SK-N-DZ (cell line): ENCODE data around the gene EFNA5.
"Not testable (repeated sequence)": the region's sequence is repeated elsewhere in the genome, so short reads cannot be mapped to it uniquely, and the experiment has no call there.

Experiments
- DNase-seq: peaks from one replicate; pipeline ENCODE4 v3.0.0-alpha.2; 2015; ENCODE audit warnings: low spot score

The EFNA5 gene

DNA sequence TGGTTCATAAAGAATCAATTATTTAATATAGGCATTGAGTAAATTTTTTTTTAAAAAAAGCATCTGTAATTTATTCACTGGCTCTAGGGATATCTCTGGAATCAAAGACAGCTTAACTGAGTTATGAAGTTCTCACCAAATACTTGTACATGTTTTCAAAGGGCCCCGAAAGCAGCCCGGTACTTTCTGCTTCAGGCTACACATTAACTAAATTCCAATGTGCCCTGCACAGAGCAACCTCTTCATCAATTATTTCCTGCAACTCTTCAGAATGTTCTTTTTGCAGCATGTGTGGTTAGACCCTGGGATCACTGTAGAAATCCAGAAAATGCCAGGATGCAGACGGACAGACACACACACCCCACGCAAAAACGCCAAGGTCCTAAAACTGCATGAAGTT, 209.0 kb downstream of the EFNA5 start:
- DNase-seq, result no peak

DNA sequence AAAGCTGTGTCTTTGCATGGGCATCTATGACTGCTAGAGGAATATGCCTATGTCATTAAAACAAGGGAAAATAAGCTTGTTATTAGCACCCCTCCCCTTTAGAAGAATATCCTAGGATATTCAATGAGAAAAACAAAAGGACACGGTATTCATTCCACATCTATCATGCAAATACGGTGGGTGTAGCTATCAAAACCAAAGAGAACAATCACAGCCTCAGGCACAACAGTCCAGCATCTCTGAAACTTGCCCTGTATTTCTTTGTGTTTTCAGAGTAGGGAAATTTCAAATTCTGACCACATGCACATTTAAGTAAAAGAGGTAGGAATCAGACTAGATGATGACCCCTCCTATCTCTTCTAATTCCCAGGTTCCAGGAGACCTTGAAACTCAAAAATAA, 209.9 kb downstream of the EFNA5 start:
- DNase-seq, result no peak

DNA sequence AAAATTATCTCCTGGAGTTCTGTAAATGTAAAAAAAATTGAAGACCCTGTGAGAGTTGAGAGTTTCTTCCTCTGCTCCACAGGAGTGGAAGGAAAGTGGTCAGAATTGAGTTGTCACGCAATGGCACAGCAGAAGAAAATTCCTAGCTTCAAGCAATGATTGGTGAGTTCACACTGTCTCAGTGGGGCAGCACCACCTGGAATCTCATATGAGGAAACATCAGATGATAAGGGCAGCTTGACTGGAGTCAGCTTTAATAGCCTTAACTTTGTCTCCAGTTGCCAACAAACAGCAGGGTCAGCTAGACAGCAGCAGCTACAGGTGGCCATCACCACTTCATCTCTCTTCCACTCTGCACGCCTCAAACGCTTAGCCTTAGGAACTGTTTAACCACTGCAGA, 211.1 kb downstream of the EFNA5 start:
- no peak for DNase-seq

DNA sequence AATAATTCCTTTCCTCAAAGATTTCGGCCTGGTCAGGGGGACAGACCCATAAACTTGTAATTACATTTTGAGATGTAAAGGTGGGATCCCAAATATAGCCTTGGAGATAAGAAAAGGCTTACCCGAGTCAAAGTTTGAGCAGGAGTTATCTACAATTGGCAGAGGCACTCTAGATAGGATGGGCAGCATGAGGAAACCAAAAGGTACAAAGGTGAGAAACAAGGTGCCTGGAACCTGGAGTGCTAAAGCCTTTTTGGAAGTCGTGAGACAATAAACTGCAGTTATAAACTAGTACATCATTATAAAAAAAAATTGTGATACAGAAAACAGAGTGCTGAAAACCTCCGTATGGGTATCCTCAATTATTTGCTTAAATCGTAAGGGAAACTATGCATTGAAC, 212.4 kb downstream of the EFNA5 start:
- DNase-seq, result no peak

DNA sequence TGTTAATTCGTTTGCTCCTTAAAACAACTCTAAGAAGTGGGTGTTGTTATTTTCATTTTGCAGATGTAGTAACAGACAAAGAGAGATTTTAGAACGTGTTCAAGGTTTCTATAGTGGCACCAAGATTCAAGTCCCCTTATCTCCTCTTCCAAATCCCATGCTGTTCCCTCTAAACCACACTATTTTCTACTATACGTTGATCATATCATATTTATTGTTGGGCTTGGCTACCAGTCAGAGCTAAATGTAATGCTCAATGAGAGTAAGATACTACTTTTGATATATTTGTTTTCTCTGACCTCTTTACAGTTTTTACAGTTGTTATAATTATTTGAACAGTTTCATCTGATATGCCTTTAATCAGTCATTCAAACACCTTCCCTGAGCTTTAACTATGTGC, 212.9 kb downstream of the EFNA5 start:
- DNase-seq, result no peak

DNA sequence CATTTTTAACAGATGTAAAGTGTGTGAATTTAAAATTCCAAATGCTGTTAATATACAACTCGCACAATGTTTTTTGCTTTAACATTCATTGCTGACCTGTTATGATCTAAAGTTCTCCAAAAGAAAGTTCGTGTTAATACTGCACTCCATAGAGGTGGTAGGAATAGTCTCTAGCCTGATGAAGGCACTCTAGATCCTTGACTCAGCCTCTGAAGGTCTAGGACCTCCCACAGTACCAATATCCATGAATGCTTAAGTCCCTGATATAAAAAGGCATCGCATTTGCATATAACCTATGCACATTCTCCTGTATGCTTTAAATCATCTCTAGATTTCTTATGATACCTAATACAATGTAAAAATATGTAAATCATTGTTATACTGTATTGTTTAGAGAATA, 213.6 kb downstream of the EFNA5 start:
- no peak for DNase-seq

DNA sequence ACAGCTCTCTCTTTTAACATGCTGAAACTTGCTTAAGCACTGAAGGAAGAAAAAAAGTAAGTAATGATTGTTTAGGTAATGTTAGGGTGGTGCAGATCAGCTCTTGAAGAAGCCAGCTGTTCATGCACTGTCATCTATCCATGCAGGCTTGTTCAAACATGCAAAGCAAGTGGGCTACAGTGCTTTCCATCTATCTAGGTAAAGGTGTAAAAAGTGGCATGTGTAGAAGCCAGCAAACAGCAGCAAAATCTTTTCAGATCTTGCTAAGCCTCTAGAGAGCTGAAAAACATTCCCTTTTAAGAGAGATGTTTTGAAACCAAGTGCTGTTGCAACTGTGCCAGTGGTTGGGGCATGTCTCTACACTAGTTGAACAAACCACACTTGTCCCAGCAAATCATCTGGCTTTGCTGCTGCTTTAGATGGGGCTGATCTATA, 214.4 kb downstream of the EFNA5 start:
- no peak for DNase-seq

DNA sequence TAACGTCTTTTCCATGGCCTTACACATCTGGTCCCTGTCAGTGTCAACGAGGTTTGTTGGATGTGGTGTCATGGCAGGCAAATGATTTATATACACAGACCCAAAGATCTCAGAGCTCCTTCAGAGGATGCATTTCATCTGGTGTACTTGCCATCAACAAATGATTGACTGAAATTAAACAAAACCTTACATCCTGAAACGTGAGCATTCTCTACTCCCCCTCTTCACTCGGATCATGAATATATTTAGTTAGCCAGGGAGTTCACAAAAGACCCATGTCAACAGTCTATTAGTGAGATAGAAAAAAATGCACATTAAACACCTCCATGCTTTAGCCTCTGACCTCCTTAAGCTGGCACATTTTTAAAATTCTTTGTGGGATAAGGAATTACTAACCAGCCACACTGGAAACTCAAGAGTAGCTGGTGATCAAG, 215.6 kb downstream of the EFNA5 start:
- DNase-seq, result peak; percentile 64

DNA sequence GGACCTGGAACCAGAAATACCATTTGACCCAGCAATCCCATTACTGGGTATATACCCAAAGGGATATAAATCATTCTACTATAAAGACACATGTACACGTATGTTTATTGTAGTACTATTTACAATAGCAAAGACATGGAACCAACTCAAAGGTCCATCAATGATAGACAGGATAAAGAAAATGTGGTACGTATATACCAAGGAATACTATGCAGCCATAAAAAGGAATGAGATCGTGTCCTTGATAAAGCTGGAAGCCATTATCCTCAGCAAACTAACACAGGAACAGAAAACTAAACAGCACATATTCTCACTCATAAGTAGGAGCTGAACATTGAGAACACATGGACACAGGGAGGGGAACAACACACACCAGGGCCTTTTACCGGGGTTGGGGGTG, 218.9 kb downstream of the EFNA5 start:
- DNase-seq, result not testable (repeated sequence)

DNA sequence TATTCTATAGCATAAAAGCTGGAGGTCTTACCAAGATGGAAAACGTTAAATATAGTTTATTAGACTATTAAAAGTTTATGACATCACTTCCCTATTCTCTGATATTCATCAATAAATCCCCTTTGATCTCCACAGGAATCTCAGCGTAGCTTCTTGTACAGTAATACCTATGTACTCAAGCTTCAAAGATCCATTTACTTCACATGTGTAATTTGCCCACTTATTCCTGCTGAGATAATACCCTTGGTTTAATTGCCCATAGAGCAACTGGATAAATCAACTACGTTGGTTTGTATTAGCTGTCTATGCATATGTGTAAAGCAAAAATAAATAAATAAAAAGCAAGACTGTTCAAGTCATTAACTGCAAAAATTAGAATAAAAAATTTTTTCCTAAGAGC, 219.7 kb downstream of the EFNA5 start:
- DNase-seq, result no peak

DNA sequence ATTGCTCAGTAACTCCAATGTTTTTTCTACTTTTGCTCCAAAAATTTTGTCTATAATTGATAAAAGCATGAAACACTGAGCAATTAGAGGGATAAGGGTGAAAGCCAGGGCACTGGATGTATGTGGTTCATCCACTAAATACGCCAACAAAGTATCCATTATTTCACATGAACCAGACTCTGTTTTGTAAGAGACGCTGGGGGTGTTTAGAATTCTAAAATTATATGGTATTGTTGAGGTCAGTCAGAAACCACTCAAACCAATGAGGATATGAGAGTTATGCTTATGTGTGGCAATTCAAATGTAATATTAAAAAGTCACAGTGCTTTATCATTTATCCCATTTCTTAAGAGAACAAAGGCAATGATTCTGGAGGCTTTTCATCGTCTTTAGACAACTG, 220.2 kb downstream of the EFNA5 start:
- DNase-seq, result no peak

DNA sequence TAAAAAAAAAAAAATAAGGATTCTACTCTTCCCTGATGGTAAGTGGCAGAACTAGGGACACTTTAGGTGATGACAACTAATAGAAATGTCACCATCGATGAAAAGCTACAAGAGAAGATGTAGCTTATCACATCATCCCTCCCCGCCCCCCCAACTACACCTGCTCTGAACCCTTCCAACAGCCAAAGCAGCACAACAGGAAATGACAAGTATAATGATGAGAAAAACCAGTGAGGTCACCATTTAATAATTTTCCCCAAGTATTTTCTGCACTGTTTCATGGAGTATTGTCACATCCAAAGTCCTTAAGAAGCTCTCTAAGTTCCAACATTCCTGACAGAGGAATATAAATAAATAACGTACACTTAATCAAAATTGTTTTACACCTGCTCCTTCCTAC, 221.4 kb downstream of the EFNA5 start:
- DNase-seq, result no peak

DNA sequence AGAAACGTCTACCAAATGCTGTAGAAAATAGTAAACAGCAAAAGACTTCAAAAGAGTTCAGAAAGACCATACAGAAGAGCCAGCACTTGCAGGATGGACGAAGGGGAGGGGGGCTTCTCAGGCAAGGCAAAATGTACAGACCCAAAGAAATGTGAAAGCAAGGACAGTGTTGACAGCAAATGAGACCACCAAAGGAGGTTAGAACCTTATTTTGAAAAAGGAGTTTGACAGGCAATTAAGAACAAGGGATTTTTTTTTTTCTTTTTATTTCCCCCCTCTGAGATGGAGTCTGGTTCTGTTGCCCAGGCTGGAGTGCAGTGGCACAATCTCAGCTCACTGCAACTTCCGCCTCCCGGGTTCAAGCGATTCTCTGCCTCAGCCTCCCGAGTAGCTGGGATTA, 223.2 kb downstream of the EFNA5 start:
- DNase-seq, result no peak

DNA sequence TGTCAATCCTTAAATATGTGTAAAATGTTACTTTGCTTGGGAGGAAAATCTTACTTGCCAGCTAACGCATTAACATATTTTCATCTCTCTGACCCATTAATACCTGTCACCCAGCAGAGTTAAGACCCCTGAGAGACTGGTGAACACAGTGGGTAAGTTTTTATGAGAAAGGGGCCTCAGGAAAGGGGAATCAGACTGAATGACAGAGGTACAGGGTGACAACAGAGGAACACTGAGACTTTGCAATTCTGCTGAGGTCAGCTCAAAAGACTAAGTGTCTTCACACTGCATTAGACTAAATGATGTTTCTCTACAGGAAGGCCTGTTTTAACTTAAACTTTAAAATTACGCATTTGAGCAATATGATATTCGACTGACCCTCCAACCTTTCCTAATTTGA, 223.8 kb downstream of the EFNA5 start:
- DNase-seq, result no peak

DNA sequence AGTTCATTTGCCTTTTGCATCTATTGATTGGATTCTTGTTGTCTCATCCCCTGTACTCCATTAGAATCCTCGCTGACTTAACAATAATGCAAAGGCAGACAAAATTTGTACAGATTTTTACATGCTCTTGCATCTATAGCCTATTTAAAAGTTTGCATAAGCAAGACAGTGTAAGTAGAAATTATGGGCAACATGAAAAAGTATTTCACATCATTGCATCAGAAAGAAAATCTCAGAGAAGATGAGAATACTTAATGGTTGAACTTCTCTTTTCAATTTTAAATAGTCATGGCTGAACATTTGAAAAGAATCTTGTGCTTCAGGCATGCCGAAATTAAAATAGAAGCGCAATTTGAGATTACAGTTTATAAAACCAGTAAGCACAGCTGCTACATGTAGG, 226.4 kb downstream of the EFNA5 start:
- no peak for DNase-seq

DNA sequence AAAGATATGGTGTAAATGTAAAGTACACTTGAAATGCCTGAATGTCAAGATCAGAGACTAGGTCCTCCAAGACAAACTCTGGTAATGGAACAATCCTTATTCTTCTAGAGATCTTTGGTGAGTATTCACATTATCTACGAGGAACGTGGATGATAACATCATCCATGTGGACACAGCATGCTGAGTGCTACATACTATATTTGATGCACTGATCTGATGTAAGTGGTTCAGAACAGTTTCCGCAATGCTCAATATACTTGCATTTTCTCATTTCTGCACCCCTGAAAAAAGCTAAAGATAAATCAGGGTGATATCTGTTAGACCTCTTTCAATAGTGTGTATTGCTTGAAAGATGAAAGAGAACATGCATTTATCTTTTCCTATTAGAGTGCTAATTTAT, 226.8 kb downstream of the EFNA5 start:
- DNase-seq, result no peak

DNA sequence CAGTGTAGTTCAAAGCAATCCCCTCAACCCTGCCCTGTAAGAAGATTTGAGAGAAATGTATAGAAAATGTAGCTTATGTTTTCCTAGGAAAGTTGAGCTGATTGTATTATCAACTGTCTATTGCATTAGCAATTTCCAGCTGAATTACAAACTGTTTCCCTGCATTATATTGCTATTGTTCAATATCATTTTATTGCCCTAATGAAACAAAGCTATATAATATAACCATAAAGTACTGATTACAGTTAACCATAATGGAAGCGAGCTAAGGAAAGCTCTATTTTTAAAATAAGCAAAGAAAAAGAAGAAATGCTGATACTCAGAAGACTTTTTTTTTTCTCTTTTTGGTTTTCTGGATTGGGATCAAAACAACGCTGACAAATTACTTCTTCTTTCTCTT, 228.3 kb downstream of the EFNA5 start:
- DNase-seq, result no peak

DNA sequence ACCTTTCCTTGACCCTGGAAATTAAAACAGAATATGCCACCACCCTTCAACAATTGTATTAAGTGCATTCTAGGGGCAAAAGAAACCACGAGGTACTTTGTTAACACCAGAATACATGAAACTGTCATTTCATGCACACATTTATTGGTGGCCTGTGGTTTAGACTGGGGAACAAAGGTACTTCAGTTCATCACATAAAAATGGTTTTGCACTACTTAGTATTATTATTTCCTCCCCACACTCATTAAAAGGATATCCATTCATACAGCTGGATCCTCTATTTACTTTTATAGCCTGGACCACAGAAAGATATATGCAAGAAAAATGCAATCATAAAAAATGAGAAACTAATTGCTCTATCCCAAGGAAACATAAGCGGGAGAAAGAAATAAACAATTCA, 230.9 kb downstream of the EFNA5 start:
- DNase-seq, result no peak

DNA sequence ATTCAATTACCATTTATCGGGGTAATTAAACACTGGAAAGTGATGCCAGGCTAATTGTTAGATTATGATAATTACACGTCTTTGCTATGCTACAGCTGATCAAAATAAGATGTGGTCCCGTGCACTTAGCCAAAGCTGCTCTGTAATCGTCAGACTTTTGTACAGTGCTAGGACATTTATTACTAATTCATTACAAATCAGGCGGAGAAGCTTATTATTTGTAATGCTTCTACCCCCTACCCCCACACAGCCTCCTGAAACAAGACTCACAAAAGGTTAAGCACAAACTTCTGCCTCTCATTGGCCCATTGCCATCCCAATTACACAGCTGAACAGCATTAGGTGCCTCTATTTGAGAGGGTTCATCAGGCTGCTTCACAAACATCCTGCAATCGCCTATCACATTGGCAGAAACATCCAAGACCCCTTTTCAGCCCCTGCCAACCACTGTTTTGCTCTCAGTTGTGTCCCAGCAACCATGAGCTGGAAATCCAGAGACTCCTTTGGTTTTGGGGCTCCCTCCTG, 232.7 kb downstream of the EFNA5 start:
- DNase-seq, result no peak

DNA sequence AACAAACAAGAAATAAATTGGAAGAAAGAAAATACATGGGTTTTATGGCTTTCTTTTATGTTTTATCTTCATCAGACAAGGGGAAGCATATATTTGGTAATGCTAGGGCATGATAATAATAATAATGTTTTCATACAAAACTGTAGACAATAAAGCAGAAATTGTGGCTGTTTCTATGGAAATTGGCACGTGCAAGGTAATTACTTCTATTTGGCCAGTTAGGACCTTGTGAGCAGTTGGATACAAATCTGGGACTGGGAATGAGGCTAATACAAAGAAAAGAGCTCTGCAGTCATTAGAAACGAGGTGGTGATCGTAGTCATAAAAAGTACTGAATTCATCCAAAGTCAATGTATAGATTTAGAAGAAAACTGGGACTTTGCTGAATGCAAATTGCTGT, 233.6 kb downstream of the EFNA5 start:
- no peak for DNase-seq

DNA sequence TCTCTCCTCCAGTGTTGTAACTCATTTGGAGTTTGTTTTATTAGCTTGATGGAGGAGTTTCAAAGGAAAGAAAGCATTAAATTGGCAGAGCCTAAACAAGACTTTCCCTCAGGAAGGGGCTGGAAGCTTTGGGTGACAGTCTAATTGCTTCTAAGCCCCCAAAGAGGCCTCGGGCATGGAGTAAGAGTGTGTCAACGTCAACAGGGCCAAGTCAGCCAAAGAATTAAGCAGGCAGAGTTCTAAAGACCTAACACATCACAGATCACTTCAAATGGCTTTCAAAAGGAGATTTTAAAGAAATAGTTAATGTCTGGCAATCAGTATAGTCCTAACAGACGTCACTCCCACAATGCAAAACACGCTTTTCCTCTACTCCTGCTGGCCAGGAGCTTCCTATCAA, 234.5 kb downstream of the EFNA5 start:
- DNase-seq, result no peak

DNA sequence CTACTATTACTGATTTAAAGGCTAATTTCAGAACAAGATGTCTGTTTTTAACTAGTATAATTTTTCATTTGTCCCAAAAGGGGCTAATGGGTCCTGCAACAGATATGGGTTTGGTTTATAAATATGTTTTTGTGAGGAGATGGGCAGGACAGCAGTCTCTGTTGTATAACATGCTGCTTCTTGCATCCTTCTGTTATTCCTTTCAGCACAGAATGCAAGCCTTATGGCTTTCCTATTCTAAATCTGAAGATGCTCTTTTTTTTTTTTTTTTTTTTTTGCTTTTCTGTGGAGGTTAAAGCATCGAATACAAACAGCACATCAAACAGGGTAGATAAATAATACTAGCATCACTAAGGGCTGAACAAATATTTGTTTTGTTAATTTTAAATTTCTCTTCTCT, 235.7 kb downstream of the EFNA5 start:
- no peak for DNase-seq

DNA sequence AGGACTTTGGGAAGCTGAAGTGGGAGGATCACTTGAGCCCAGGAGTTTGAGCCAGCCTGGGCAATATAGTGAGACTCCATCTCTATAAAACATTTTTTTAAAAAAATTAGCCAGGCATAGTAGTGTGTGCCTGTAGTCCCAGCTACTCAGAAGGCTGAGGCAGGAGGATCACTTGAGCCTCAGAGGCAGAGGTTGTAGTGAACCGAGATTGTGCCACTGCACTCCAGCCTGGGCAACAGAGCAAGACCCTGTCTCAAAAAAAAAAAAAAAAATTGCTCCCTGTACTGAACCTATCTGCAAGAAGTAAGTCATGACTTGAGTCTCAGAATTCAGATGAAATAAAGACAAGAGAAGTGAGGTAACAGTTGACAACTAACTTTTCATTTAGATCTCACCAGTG, 237.1 kb downstream of the EFNA5 start:
- DNase-seq, result not testable (repeated sequence)

DNA sequence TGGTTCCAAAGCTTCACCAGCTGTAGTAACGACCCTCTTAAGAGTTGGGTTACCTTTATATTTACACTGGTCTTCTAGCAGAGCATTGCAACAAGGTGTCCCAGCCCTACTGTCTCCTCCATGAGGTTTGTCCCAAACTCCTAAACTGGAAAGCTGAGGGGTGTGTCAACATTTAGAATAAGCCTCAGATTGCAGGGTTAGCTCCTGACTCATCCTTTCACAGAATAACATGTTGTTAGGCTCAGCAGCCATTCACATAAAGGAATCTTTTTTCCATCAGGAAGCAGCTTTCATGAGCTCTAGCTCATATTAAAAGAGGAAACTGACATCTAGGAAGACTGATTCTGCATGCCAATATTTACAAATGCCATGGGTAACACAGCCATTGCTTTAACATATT, 238.7 kb downstream of the EFNA5 start:
- no peak for DNase-seq

DNA sequence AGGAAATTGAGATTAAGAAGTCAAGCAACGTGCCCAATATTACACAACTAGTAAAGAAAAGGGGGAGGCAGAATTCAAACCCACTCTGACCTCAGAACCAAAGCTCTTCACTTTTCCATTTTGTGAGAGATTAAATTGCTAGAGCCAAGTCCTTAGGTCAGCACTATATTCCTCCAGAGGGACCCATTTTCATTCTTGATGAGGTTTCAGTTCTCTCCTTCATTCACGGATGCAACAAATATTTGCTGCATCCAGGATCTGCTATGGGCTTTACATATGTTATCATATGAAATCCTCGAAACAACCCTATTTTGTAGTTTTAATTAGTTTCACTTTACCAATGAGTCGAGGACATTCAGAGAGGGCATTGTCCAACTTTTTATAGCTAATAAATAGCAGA, 239.2 kb downstream of the EFNA5 start:
- DNase-seq, result no peak
